Liver (tissue), 9 donors: Measurements from ENCODE around the gene GLDN. TPM values are rescaled to one million over a fixed set of nuclear protein-coding genes. Genes with fewer than 3 reads are reported as not detected.

ENCODE experiments used
- DNase-seq: peaks from one replicate; pipeline ENCODE4 v3.0.0-alpha.2; 2017; ENCODE audit warnings: low spot score
- H3K27ac ChIP-seq, 2 donors: one replicate each; pipeline ENCODE4 v1.7.0; 2013; ENCODE audit warnings: inconsistent platforms in 2 of 2, low read length in 2 of 2, control low read depth in 1 of 2, low read depth in 1 of 2, mild to moderate bottlenecking in 1 of 2
- H3K27me3 ChIP-seq, 4 donors: one replicate each; pipeline versions ENCODE4 v1.6.1 to v1.7.0; 2013; ENCODE audit warnings: low read length in 3 of 4, inconsistent platforms in 1 of 4, mild to moderate bottlenecking in 1 of 4, moderate library complexity in 1 of 4; ENCODE audit not compliant: control insufficient read depth in 4 of 4, insufficient read depth in 4 of 4
- H3K36me3 ChIP-seq, 4 donors: one replicate each; pipeline versions ENCODE4 v1.6.1 to v1.7.0; 2013; ENCODE audit warnings: low read length in 3 of 4, mild to moderate bottlenecking in 3 of 4, low read depth in 1 of 4, moderate library complexity in 1 of 4; ENCODE audit not compliant: control insufficient read depth in 4 of 4, insufficient read depth in 3 of 4
- H3K4me1 ChIP-seq, 4 donors: one replicate each; pipeline versions ENCODE4 v1.6.1 to v1.7.0; 2013; ENCODE audit warnings: low read length in 3 of 4, mild to moderate bottlenecking in 3 of 4, moderate library complexity in 1 of 4; ENCODE audit not compliant: control insufficient read depth in 4 of 4, insufficient read depth in 4 of 4
- H3K4me3 ChIP-seq, 3 donors: one replicate each; pipeline versions ENCODE4 v1.6.1 to v1.7.0; 2013; ENCODE audit warnings: low read length in 3 of 3, control low read depth in 1 of 3, low read depth in 1 of 3, mild to moderate bottlenecking in 1 of 3
- H3K9ac ChIP-seq, 2 donors: one replicate each; pipeline ENCODE4 v1.7.0; 2013; ENCODE audit warnings: low read length in 2 of 2, mild to moderate bottlenecking in 2 of 2, moderate library complexity in 2 of 2, control low read depth in 1 of 2, low read depth in 1 of 2
- H3K9me3 ChIP-seq, 4 donors: one replicate each; pipeline versions ENCODE4 v1.6.1 to v1.7.0; 2013; ENCODE audit warnings: low read length in 3 of 4; ENCODE audit not compliant: control insufficient read depth in 4 of 4
- CTCF ChIP-seq: fragments of 150-350 bp; IDR thresholded peaks from 2 replicates; pipeline ENCODE4 v1.5.1; 2017; ENCODE audit warnings: improper control_type of control experiment, low read depth, low read length; ENCODE audit not compliant: missing input control
- EGR1 ChIP-seq, 2 donors: IDR thresholded peaks; 2 replicates each; pipeline ENCODE4 v1.6.1; 2016 to 2018; ENCODE audit warnings: antibody characterized with exemption in 2 of 2, low read depth in 2 of 2
- FOXA2 ChIP-seq: IDR thresholded peaks from 2 replicates; pipeline ENCODE4 v1.6.1; 2016; ENCODE audit warnings: antibody characterized with exemption
- GABPA ChIP-seq, 2 donors: IDR thresholded peaks in 1 of 2; conservative IDR thresholded peaks in 1 of 2; 2 replicates each; pipeline ENCODE4 v1.6.1; 2016; ENCODE audit warnings: antibody characterized with exemption in 2 of 2, mild to moderate bottlenecking in 1 of 2, moderate library complexity in 1 of 2
- HNF4G ChIP-seq: IDR thresholded peaks from 2 replicates; pipeline ENCODE4 v1.6.1; 2016; ENCODE audit warnings: antibody characterized with exemption
- NR2F2 ChIP-seq: IDR thresholded peaks from 2 replicates; pipeline ENCODE4 v1.6.1; 2016; ENCODE audit warnings: antibody characterized with exemption
- RAD21 ChIP-seq, 2 donors: IDR thresholded peaks; 2 replicates each; pipeline ENCODE4 v1.6.1; 2016; ENCODE audit warnings: antibody characterized with exemption in 2 of 2, mild to moderate bottlenecking in 2 of 2
- REST ChIP-seq: IDR thresholded peaks from 2 replicates; pipeline ENCODE4 v1.6.1; 2016; ENCODE audit warnings: antibody characterized with exemption, mild to moderate bottlenecking
- RXRA ChIP-seq, 2 donors: IDR thresholded peaks; 2 replicates each; pipeline ENCODE4 v1.6.1; 2017 to 2018; ENCODE audit warnings: antibody characterized with exemption in 2 of 2, mild to moderate bottlenecking in 1 of 2
- TAF1 ChIP-seq: conservative IDR thresholded peaks from 2 replicates; pipeline ENCODE4 v1.6.1; 2016; ENCODE audit warnings: antibody characterized with exemption, mild to moderate bottlenecking
- ZBTB33 ChIP-seq: IDR thresholded peaks from 2 replicates; pipeline ENCODE4 v1.6.1; 2016; ENCODE audit warnings: antibody characterized with exemption
- WGBS: extraction: QIAGEN DNeasy Blood & Tissue Kit; methylation state at CpG from one replicate; pipeline ENCODE4 v1.1.7; 2013; 5-methylcytosine and 5-hydroxymethylcytosine counted together
- polyA plus RNA-seq, 2 donors: library from polyadenylated mRNA; stranded (reverse) in 1 of 2; unstranded in 1 of 2; fragments of 200-250 nt in 1 of 2; fragments of >200 nt in 1 of 2; fragmentation: Nextera tagmentation in 1 of 2; extraction: Ambion mirVana in 1 of 2; gene quantifications; one replicate each; pipeline versions ENCODE4 v1.2.1 to v1.2.3, GENCODE V29; 2013 to 2015
- total RNA-seq, 2 donors: library from RNA; depleted of rRNA; stranded (reverse); fragments of >200 nt; gene quantifications; one replicate each; pipeline ENCODE4 v1.2.3, GENCODE V29; 2014
- TF ChIP-seq, protein P1 (sequence below): IDR thresholded peaks from 2 replicates; pipeline ENCODE4 v1.6.1; 2016; ENCODE audit warnings: antibody characterized with exemption
- donor health status: healthy.
- donor health status: healthy.
- donor health status: healthy.
- donor health status: healthy.
- donor health status: healthy.

Gene GLDN
- total and polyA plus RNA-seq, 4 donors = 0.15 to 1.4 (median 0.33) TPM

DNA sequence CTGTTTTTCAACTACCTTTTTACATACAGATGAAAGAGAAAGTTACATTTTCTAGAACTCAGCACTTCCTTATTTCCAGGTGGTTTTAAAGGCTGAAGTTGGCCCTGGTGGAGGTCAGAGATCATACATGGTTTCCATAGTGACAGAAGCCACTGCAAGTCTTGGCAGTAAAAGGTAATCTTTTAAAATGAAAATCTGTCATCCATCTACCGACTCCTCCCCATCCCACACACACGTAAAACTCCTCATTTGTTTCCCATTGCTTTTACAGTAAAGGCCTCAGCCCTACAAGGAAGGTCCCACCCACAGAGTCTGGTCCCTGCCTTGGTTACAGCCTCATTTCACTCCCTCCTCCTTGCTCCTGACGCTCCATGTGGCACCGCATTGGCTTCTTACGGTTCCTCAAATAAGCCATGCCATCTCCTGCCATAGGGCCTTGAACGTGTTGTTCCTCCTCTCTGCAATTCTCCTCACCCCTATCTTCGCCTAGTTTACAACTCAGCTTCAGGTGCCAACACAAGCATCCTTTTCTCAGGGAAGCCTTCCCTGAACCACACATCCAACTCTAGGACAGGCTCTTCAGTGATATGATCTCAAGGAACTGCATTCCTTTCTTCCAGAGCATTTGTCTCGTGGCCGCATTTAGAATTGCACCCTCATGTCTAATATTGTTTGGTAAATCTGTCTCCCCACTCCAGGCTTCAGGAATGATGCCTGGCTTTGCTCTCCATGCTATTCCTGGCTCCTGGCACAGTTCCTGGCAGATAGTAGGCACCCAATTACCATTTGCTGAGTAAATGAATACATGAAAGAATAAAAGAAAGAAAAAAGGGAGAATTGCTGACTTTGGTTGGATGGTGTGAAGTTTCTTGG is 5.7 kb upstream of the GLDN start:
- TF ChIP-seq RAD21 (IDR thresholded peaks at IDR 0.05) (no peak), HNF4G (no peak), REST (no peak)
- no peak for DNase-seq
- Histone ChIP-seq H3K27ac (no peak overlapping the region), H3K4me1 (no peaks in the 10 kb centered on the region), H3K27me3 (no peaks in the 10 kb centered on the region), H3K9ac (no peak overlapping the region), H3K9me3 (no peaks in the 10 kb centered on the region), H3K36me3 (no peaks in the 10 kb centered on the region), H3K4me3 (no peak overlapping the region)
- 84% methylated on average over 9 of the region's 9 CpGs for WGBS

GRCh38 chr15:51338496-51338895 is 3.0 kb upstream of the GLDN start, which contains the start of gene CYP19A1:
TSS of gene CYP19A1 (minus strand) at chr15:51338596. CDS start at chr15:51242912, 95,684 bp downstream.
- no peak for DNase-seq
- Histone ChIP-seq H3K36me3 (no peaks in the 10 kb centered on the region), H3K4me3 (no peak within 1 kb of the TSS), H3K27me3 (peaks cover 0 to 13% (median 4%) of the 10 kb centered on the region in 4 donors), H3K27ac (no peak within 1 kb of the TSS), H3K4me1 (peaks cover 0 to 8% (median 7%) of the 10 kb centered on the region in 4 donors), H3K9ac (no peak within 1 kb of the TSS), H3K9me3 (no peaks in the 10 kb centered on the region)
- 84% methylated on average over 6 of the region's 6 CpGs for WGBS
- TF ChIP-seq NR2F2 (no peak), RAD21 (IDR thresholded peaks at IDR 0.05) (no peak), REST (no peak)

DNA sequence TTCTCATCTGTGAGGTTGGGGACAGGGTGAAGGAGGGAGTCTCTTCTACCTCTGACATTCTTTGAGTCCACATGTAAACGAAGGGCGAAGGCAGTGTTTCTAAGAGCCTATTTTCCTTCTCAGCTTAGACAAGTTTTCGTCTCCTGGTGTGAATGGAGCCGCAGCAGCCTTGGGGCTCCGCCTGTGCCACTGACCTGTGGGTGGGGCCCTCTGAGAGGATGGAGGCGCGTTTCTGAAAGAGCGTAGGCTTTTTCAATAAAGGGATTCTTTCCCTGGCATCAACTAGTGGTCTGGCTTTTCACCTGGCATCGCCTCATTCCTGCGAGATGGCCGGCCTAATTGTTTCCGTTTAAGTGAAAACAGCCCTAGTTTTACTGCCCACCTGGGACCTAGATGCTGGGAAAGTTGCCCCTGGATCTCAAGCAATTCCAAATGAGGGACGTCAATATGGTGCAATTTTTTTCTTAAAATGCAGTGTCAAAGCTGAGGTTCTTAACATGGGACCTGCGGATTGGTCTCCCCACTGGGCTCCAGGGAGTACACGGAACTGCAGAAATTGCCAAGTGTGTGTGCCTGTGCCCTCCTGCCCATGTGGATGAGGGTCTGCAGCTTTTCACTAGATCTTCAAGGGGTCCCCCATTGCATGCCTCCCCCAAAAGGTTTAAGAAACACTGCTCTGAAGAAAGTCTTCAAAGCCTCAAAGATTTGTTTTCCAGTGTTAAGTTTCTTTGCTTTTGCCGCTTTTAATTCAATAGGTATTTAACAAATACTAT is 958 bp downstream of the GLDN start:
- no peaks in the 10 kb centered on the region for H3K36me3 ChIP-seq
- TF ChIP-seq NR2F2 (no peak), EGR1 (IDR thresholded peaks at IDR 0.05; ENCODE audit: low read depth in 2 of 2) (no peak), CTCF (no peak), TAF1 (no peak), FOXA2 (no peak), ZBTB33 (no peak), RXRA (IDR thresholded peaks at IDR 0.05) (no peak), GABPA (IDR thresholded peaks at IDR 0.05 in 1 of 2, conservative IDR thresholded peaks at IDR 0.05 in 1 of 2) (no peak), RAD21 (IDR thresholded peaks at IDR 0.05) (no peak)
- TF ChIP-seq, protein P1, sequence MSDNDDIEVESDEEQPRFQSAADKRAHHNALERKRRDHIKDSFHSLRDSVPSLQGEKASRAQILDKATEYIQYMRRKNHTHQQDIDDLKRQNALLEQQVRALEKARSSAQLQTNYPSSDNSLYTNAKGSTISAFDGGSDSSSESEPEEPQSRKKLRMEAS = no peak

More for the DNA sequence above, 958 bp downstream of the GLDN start:
- peaks cover 0 to 8% (median 7%) of the 10 kb centered on the region in 4 donors for H3K4me1 ChIP-seq
- H3K27me3 ChIP-seq = peaks cover 0 to 13% (median 4%) of the 10 kb centered on the region in 4 donors
- H3K9ac ChIP-seq = no peak overlapping the region
- H3K4me3 ChIP-seq = no peak overlapping the region
- WGBS = 72% methylated on average over 16 of the region's 16 CpGs
- no peak for DNase-seq
- H3K27ac ChIP-seq = no peak overlapping the region
- H3K9me3 ChIP-seq = no peaks in the 10 kb centered on the region
